Prostate gland (tissue), 2 donors: ENCODE measurements around the gene CYB5B.
"Not testable (repeated sequence)": the region's sequence is repeated elsewhere in the genome, so short reads cannot be mapped to it uniquely, and the experiment has no call there.

Source experiments
- POLR2A ChIP-seq: fragments of 450-650 bp; IDR thresholded peaks from one replicate; pipeline ENCODE4 v1.6.1; 2016; ENCODE audit warnings: antibody characterized with exemption, mild to moderate bottlenecking
- POLR2AphosphoS5 ChIP-seq: sonication (generic); formaldehyde crosslinking; IDR thresholded peaks from one replicate; pipeline ENCODE4 v1.6.1; 2017; ENCODE audit warnings: antibody characterized with exemption
- TF ChIP-seq, protein P1 (sequence below), 4 experiments: fragments of 200-600 bp in 2 of 4; fragments of 450-650 bp in 2 of 4; sonication (generic) in 2 of 4; IDR thresholded peaks; 1 replicate in 3 of 4; 2 replicates in 1 of 4; pipeline ENCODE4 v1.5.1; 2016 to 2019; ENCODE audit warnings: antibody characterized with exemption in 4 of 4, mild to moderate bottlenecking in 2 of 4, moderate library complexity in 2 of 4

DNA sequence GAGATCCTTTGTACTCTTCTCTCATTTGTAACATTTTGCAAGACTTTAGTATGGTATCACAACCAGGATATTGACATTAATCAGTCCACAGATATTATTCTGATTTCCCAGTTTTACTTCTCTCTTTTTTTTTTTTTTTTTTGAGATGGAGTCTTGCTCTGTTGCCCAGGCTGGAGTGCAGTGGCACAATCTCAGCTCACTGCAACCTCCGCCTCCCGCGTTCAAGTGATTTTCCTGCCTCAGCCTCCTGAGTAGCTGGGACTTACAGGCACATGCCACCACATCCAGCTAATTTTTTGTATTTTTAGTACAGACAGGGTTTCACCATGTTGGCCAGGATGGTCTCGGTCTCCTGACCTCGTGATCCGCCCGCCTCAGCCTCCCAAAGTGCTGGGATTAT lies 16.6 kb downstream of the CYB5B start:
- TF ChIP-seq, protein P1, sequence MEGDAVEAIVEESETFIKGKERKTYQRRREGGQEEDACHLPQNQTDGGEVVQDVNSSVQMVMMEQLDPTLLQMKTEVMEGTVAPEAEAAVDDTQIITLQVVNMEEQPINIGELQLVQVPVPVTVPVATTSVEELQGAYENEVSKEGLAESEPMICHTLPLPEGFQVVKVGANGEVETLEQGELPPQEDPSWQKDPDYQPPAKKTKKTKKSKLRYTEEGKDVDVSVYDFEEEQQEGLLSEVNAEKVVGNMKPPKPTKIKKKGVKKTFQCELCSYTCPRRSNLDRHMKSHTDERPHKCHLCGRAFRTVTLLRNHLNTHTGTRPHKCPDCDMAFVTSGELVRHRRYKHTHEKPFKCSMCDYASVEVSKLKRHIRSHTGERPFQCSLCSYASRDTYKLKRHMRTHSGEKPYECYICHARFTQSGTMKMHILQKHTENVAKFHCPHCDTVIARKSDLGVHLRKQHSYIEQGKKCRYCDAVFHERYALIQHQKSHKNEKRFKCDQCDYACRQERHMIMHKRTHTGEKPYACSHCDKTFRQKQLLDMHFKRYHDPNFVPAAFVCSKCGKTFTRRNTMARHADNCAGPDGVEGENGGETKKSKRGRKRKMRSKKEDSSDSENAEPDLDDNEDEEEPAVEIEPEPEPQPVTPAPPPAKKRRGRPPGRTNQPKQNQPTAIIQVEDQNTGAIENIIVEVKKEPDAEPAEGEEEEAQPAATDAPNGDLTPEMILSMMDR (IDR thresholded peaks at IDR 0.05) = not testable (repeated sequence)
- TF ChIP-seq POLR2A, POLR2AphosphoS5: not testable (repeated sequence)
